Panc1 (cell line): ENCODE results near the gene NTM. TPM values are rescaled to one million over a fixed set of nuclear protein-coding genes. Genes with fewer than 3 reads are reported as not detected.

Source experiments
- ATAC-seq: fragments of 200-7000 bp; cut with Tn5 transposase; 2 replicates; pipeline ENCODE4 v1.9.1; 2020; ENCODE audit warnings: mild to moderate bottlenecking, moderate library complexity
- BruUV-seq: library from RNA; stranded (reverse); fragments of 400-500 nt; replicated peaks from 2 replicates; lab custom pipeline; 2021; lab: Mats Ljungman, UMichigan
- CTCF ChIA-PET: fragments of 300-600 bp; sonication (Branson Sonifier 250); formaldehyde crosslinking; loops from one replicate; lab custom pipeline; 2022; ENCODE audit warnings: antibody characterized with exemption; lab: Charles Lee
- POLR2A ChIA-PET: fragments of 300-600 bp; sonication (Branson Sonifier 250); formaldehyde crosslinking; loops from one replicate; lab custom pipeline; 2022; ENCODE audit warnings: antibody characterized with exemption; lab: Charles Lee
- DNase-seq: peaks from one replicate; pipeline ENCODE4 v3.0.0-alpha.2; 2010; ENCODE audit warnings: low read depth, low spot score
- H3K27ac ChIP-seq: 2 replicates; pipeline ENCODE4 v1.5.1; 2011; ENCODE audit warnings: mild to moderate bottlenecking, low read length, inconsistent platforms
- H3K27me3 ChIP-seq: fragments of 200-500 bp; sonication (Bioruptor generic); 2 replicates; pipeline ENCODE4 v1.6.0; 2014; ENCODE audit warnings: low read length, inconsistent platforms; ENCODE audit not compliant: control insufficient read depth, insufficient read depth
- H3K36me3 ChIP-seq: fragments of 200-500 bp; sonication (Bioruptor generic); 2 replicates; pipeline ENCODE4 v1.5.1; 2014; ENCODE audit warnings: inconsistent platforms, mild to moderate bottlenecking, low read length, moderate library complexity; ENCODE audit not compliant: control insufficient read depth, insufficient read depth
- H3K4me1 ChIP-seq: 2 replicates; pipeline ENCODE4 v1.5.1; 2011; ENCODE audit warnings: inconsistent platforms, mild to moderate bottlenecking, low read length, moderate library complexity; ENCODE audit not compliant: control insufficient read depth, insufficient read depth
- H3K4me3 ChIP-seq, 2 experiments: 2 replicates each; pipeline ENCODE4 v1.5.1; 2011 to 2012; ENCODE audit warnings: low read depth in 2 of 2, low read length in 2 of 2, mild to moderate bottlenecking in 2 of 2, inconsistent platforms in 1 of 2, moderate library complexity in 1 of 2
- H3K9me3 ChIP-seq: fragments of 200-500 bp; sonication (Bioruptor generic); 2 replicates; pipeline ENCODE4 v1.5.1; 2014; ENCODE audit warnings: low read depth, mild to moderate bottlenecking, inconsistent platforms, low read length, moderate library complexity; ENCODE audit not compliant: control insufficient read depth, insufficient read depth
- CTCF ChIP-seq: fragments of 450-650 bp; IDR thresholded peaks from 2 replicates; pipeline ENCODE4 v1.5.1; 2017; ENCODE audit warnings: mild to moderate bottlenecking
- POLR2AphosphoS5 ChIP-seq: IDR thresholded peaks from 2 replicates; pipeline ENCODE4 v1.6.1; 2012; ENCODE audit warnings: mild to moderate bottlenecking, low read depth, low read length, moderate library complexity
- REST ChIP-seq, 2 experiments: IDR thresholded peaks; 2 replicates each; pipeline ENCODE4 v1.6.1; 2011 to 2012; ENCODE audit warnings: low read depth in 2 of 2, control low read depth in 1 of 2, low read length in 1 of 2, mild to moderate bottlenecking in 1 of 2, moderate library complexity in 1 of 2; ENCODE audit not compliant: insufficient read depth in 1 of 2
- SIN3A ChIP-seq: IDR thresholded peaks from 2 replicates; pipeline ENCODE4 v1.6.1; 2012; ENCODE audit warnings: low read depth, mild to moderate bottlenecking, low read length, moderate library complexity, borderline replicate concordance; ENCODE audit not compliant: insufficient read depth
- TCF7L2 ChIP-seq: IDR thresholded peaks from 2 replicates; pipeline ENCODE4 v1.6.1; 2011; ENCODE audit warnings: mild to moderate bottlenecking, low read depth, low read length, inconsistent platforms
- in situ Hi-C: cut with HindIII; loops from 2 replicates; pipeline ENCODE4 v1.10.0; 2016; ENCODE audit warnings: low sequenced_read_pairs, low pct_unique_long_range_greater_than_20kb
- intact Hi-C: fragments of 100-400 bp; cut with micrococcal nuclease; formaldehyde crosslinking; loops from one replicate; pipeline ENCODE4 v1.10.0; 2022; ENCODE audit not compliant: unreplicated experiment
- total RNA-seq: library from RNA; stranded (reverse); gene quantifications from one replicate; pipeline ENCODE4 v1.2.1, GENCODE V29; 2021; ENCODE audit not compliant: unreplicated experiment

The NTM gene
- total RNA-seq, 1 experiment from 2014 or later: 0.10 TPM

- H3K4me3 ChIP-seq: no peak overlapping the region
- H3K36me3 ChIP-seq: no peaks in the 10 kb centered on the region
- in situ Hi-C loops (no loop called here), intact Hi-C loops (no loop called here)
- no peaks in the 10 kb centered on the region for H3K4me1 ChIP-seq
- POLR2A ChIA-PET: no interaction called here
- 0 out of 2 replicates have a peak, but pooled peaks cover 2% of the 10 kb centered on the region for H3K27me3 ChIP-seq
- no peak for DNase-seq
- no peak for ATAC-seq
- CTCF ChIA-PET: no interaction called here
- H3K9me3 ChIP-seq: no peaks in the 10 kb centered on the region
- no TSS peak for BruUV-seq
- TF ChIP-seq POLR2AphosphoS5 (no peak), CTCF (no peak), SIN3A (no peak), REST (IDR thresholded peaks at IDR 0.05; ENCODE audit: insufficient read depth in 1 of 2, low read depth in 2 of 2, low read length in 1 of 2) (no peak), TCF7L2 (no peak)
- no peak overlapping the region for H3K27ac ChIP-seq
Measured at GRCh38 chr11:131328843-131329242, 41.6 kb upstream of the NTM start.

- no peak overlapping the region for H3K4me3 ChIP-seq
- intact Hi-C loops (no loop called here), in situ Hi-C loops (no loop called here)
- POLR2A ChIA-PET: no interaction called here
- ATAC-seq: no peak
- H3K9me3 ChIP-seq: no peaks in the 10 kb centered on the region
- 0 out of 2 replicates have a peak, but pooled peaks cover 2% of the 10 kb centered on the region for H3K27me3 ChIP-seq
- CTCF ChIA-PET: no interaction called here
- H3K27ac ChIP-seq: no peak overlapping the region
- no peak for DNase-seq
- BruUV-seq: no TSS peak
- H3K4me1 ChIP-seq: no peaks in the 10 kb centered on the region
- TF ChIP-seq SIN3A: no peak
- TF ChIP-seq TCF7L2: no peak
- no peak for TF ChIP-seq REST (IDR thresholded peaks at IDR 0.05; ENCODE audit: insufficient read depth in 1 of 2, low read depth in 2 of 2, low read length in 1 of 2)
- no peak for TF ChIP-seq POLR2AphosphoS5
- TF ChIP-seq CTCF: no peak
- H3K36me3 ChIP-seq: no peaks in the 10 kb centered on the region
Measured at GRCh38 chr11:131331010-131331409, 39.4 kb upstream of the NTM start.
